IMR-90 (cell line): Measurements from ENCODE around the gene MRPL21. TPM values are rescaled to one million over a fixed set of nuclear protein-coding genes. Genes with fewer than 3 reads are reported as not detected.

Experiments used
- BHLHE40 ChIP-seq: fragments of 150-350 bp; IDR thresholded peaks from 2 replicates; pipeline ENCODE4 v1.6.1; 2016; ENCODE audit warnings: mild to moderate bottlenecking, low read depth, low read length
- MAFK ChIP-seq: IDR thresholded peaks from 2 replicates; pipeline ENCODE4 v1.6.1; 2012; ENCODE audit warnings: low read depth, low read length, improper control_type of control experiment
- RCOR1 ChIP-seq: IDR thresholded peaks from 2 replicates; pipeline ENCODE4 v1.6.1; 2012; ENCODE audit warnings: mild to moderate bottlenecking, low read length, improper control_type of control experiment; ENCODE audit not compliant: insufficient replicate concordance
- polyA plus RNA-seq, 3 experiments: library from polyadenylated mRNA; depleted of rRNA; stranded (reverse); fragments of >200 nt; gene quantifications; 2 replicates each; pipeline ENCODE4 v1.2.3, GENCODE V29; 2012; ENCODE audit warnings: low replicate concordance in 1 of 3
- total RNA-seq: library from RNA; depleted of rRNA; stranded (reverse); fragments of >200 nt; gene quantifications from 2 replicates; pipeline ENCODE4 v1.2.3, GENCODE V29; 2012
- TF ChIP-seq, protein P1 (sequence below): fragments of 150-350 bp; IDR thresholded peaks from 2 replicates; pipeline ENCODE4 v1.6.1; 2016; ENCODE audit warnings: low read depth, mild to moderate bottlenecking, low read length, moderate library complexity, borderline replicate concordance

Gene MRPL21
- total and polyA plus RNA-seq, 2 of the 4 experiments (the other 2 are of a cell fraction): 19.2 to 26.3 TPM

GRCh38 chr11:68929706-68930570 lies 26.3 kb upstream of the MRPL21 start (continued):
- TF ChIP-seq, protein P1, sequence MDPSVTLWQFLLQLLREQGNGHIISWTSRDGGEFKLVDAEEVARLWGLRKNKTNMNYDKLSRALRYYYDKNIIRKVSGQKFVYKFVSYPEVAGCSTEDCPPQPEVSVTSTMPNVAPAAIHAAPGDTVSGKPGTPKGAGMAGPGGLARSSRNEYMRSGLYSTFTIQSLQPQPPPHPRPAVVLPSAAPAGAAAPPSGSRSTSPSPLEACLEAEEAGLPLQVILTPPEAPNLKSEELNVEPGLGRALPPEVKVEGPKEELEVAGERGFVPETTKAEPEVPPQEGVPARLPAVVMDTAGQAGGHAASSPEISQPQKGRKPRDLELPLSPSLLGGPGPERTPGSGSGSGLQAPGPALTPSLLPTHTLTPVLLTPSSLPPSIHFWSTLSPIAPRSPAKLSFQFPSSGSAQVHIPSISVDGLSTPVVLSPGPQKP: no peak
- TF ChIP-seq BHLHE40 (no peak), MAFK (no peak), RCOR1 (no peak)
